GM23338 (cell line): Measurements from ENCODE around the gene KLK11. TPM values are rescaled to one million over a fixed set of nuclear protein-coding genes. Genes with fewer than 3 reads are reported as not detected.

Source experiments
- CREB1 ChIP-seq: fragments of 250-450 bp; sonication (Bioruptor Pico); IDR thresholded peaks from 2 replicates; pipeline ENCODE4 v1.5.0; 2020; ENCODE audit warnings: low read depth, mild to moderate bottlenecking, moderate library complexity
- CTCF ChIP-seq, 2 experiments: fragments of 200-600 bp in 1 of 2; sonication (generic) in 1 of 2; conservative IDR thresholded peaks; 2 replicates each; pipeline versions ENCODE4 v1.5.1 to v1.6.1; 2016 to 2017; ENCODE audit warnings: antibody characterized with exemption in 2 of 2, low read depth in 2 of 2, mild to moderate bottlenecking in 2 of 2, moderate library complexity in 1 of 2
- ETS1 ChIP-seq: IDR thresholded peaks from 2 replicates; pipeline ENCODE4 v1.6.1; 2016; ENCODE audit warnings: antibody characterized with exemption
- EZH2 ChIP-seq: fragments of 200-600 bp; sonication (generic); IDR thresholded peaks from one replicate; pipeline ENCODE4 v1.8.0; 2017; ENCODE audit warnings: antibody characterized with exemption, mild to moderate bottlenecking, low read depth; ENCODE audit not compliant: unreplicated experiment
- EZH2phosphoT487 ChIP-seq: fragments of 200-600 bp; sonication (generic); IDR thresholded peaks from one replicate; pipeline ENCODE4 v1.8.1; 2018; ENCODE audit warnings: antibody characterized with exemption; ENCODE audit not compliant: unreplicated experiment
- JUNB ChIP-seq: IDR thresholded peaks from one replicate; pipeline ENCODE4 v1.6.1; 2016; ENCODE audit warnings: antibody characterized with exemption; ENCODE audit not compliant: unreplicated experiment
- POLR2AphosphoS5 ChIP-seq: IDR thresholded peaks from 2 replicates; pipeline ENCODE4 v1.6.1; 2016; ENCODE audit warnings: antibody characterized with exemption, low read depth
- ZNF114 ChIP-seq: fragments of 250-450 bp; sonication (Bioruptor Pico); IDR thresholded peaks from 2 replicates; pipeline ENCODE4 v1.5.0; 2020; ENCODE audit warnings: mild to moderate bottlenecking, moderate library complexity
- ZNF462 ChIP-seq: fragments of 250-450 bp; sonication (Bioruptor Pico); IDR thresholded peaks from 2 replicates; pipeline ENCODE4 v1.5.0; 2020; ENCODE audit warnings: mild to moderate bottlenecking, moderate library complexity
- polyA plus RNA-seq: library from polyadenylated mRNA; unstranded; fragments of >200 nt; fragmentation: Nextera tagmentation; extraction: Ambion mirVana; gene quantifications from 2 replicates; pipeline ENCODE4 v1.2.1, GENCODE V29; 2016
- total RNA-seq: library from RNA; depleted of rRNA; stranded (reverse); fragments of >200 nt; shearing (Covaris generic); gene quantifications from 2 replicates; pipeline ENCODE4 v1.2.3, GENCODE V29; 2014

KLK11 gene
- total and polyA plus RNA-seq, 2 experiments from 2014 or later, result not detected

GRCh38 chr19:51043497-51043896, 17.1 kb upstream of the KLK11 start (continued):
- TF ChIP-seq ZNF462 (CRISPR knock-in tag) (no peak), ETS1 (no peak), JUNB (no peak), ZNF114 (CRISPR knock-in tag) (no peak), EZH2 (no peak), CREB1 (CRISPR knock-in tag) (no peak), EZH2phosphoT487 (no peak), POLR2AphosphoS5 (no peak), CTCF (conservative IDR thresholded peaks at IDR 0.05; ENCODE audit: low read depth in 2 of 2) (no peak)
